ENCODE results near the gene FOXF1.

FOXF1 gene

GRCh38 chr16:86516623-86517003 lies 6.3 kb downstream of the FOXF1 start:
- CTCF ChIA-PET, result interaction anchor here (0.6 to 3.5 kb wide), 6 partner anchors 74 to 444 kb away, joined by 3 to 41 read pairs (median 4); no protein-coding TSS in a partner anchor
- POLR2A ChIA-PET, result no interaction called here
- DNase-seq (ENCODE audit: extremely low spot score), result no peak
- TF ChIP-seq HDGF (IDR thresholded peaks at IDR 0.05; ENCODE audit: borderline replicate concordance) (no peak), NFRKB (IDR thresholded peaks at IDR 0.05) (no peak), ZNF384 (IDR thresholded peaks at IDR 0.05) (no peak), LEF1 (IDR thresholded peaks at IDR 0.05; ENCODE audit: borderline replicate concordance) (no peak), L3MBTL2 (conservative IDR thresholded peaks at IDR 0.05) (no peak), TARDBP (IDR thresholded peaks at IDR 0.05) (no peak), ELF4 (IDR thresholded peaks at IDR 0.05) (no peak), FOXM1 (IDR thresholded peaks at IDR 0.05; ENCODE audit: borderline replicate concordance) (no peak), FOXA1 (IDR thresholded peaks at IDR 0.05) (no peak), SUZ12 (IDR thresholded peaks at IDR 0.05) (no peak), CTBP1 (IDR thresholded peaks at IDR 0.05; ENCODE audit: borderline replicate concordance) (no peak), BHLHE40 (IDR thresholded peaks at IDR 0.05; ENCODE audit: borderline replicate concordance) (no peak), ARNT (IDR thresholded peaks at IDR 0.05) (no peak)
- TF ChIP-seq, protein P1, sequence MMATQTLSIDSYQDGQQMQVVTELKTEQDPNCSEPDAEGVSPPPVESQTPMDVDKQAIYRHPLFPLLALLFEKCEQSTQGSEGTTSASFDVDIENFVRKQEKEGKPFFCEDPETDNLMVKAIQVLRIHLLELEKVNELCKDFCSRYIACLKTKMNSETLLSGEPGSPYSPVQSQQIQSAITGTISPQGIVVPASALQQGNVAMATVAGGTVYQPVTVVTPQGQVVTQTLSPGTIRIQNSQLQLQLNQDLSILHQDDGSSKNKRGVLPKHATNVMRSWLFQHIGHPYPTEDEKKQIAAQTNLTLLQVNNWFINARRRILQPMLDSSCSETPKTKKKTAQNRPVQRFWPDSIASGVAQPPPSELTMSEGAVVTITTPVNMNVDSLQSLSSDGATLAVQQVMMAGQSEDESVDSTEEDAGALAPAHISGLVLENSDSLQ (IDR thresholded peaks at IDR 0.05), result no peak

DNA sequence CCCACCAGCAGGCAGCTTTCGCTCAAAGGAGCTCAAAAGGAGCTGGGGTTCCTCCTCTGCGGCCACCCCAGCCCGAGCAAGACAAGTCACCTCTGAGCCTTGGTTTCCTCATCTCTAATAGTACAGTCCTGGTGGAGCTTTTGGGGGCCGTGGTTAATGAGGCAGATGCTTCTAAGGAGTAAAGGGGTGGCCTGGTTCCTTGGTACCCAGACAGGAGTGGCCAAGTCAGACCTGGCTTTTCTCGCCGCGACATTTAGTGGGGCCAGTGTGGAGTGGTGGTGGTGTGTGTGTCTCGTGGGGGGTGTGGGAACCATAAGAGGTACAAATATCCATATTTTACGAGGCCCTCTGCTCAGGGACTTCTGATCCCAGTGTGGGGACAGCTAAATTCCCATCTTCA lies 6.7 kb downstream of the FOXF1 start:
- CTCF ChIA-PET, result interaction anchor here (0.6 to 3.5 kb wide), 13 partner anchors 75 to 757 kb away, joined by 3 to 41 read pairs (median 4); no protein-coding TSS in a partner anchor
- POLR2A ChIA-PET, result interaction anchor here (1.2 kb wide), 1 partner anchor 264 kb away, joined by 3 read pairs; no protein-coding TSS in a partner anchor
- no peak for DNase-seq (ENCODE audit: extremely low spot score)
- TF ChIP-seq, protein P1 (IDR thresholded peaks at IDR 0.05), result no peak
- TF ChIP-seq ELF4 (IDR thresholded peaks at IDR 0.05) (no peak), TARDBP (IDR thresholded peaks at IDR 0.05) (no peak), BHLHE40 (IDR thresholded peaks at IDR 0.05; ENCODE audit: borderline replicate concordance) (no peak), CTBP1 (IDR thresholded peaks at IDR 0.05; ENCODE audit: borderline replicate concordance) (no peak), NFRKB (IDR thresholded peaks at IDR 0.05) (no peak), ZNF384 (IDR thresholded peaks at IDR 0.05) (no peak), LEF1 (IDR thresholded peaks at IDR 0.05; ENCODE audit: borderline replicate concordance) (no peak), SUZ12 (IDR thresholded peaks at IDR 0.05) (no peak), ARNT (IDR thresholded peaks at IDR 0.05) (no peak), FOXA1 (IDR thresholded peaks at IDR 0.05) (no peak), HDGF (IDR thresholded peaks at IDR 0.05; ENCODE audit: borderline replicate concordance) (no peak), FOXK2 (IDR thresholded peaks at IDR 0.05) (no peak), FOXM1 (IDR thresholded peaks at IDR 0.05; ENCODE audit: borderline replicate concordance) (no peak), L3MBTL2 (conservative IDR thresholded peaks at IDR 0.05) (no peak), SP1 (IDR thresholded peaks at IDR 0.05) (no peak)

GRCh38 chr16:86517652-86518258 lies 7.4 kb downstream of the FOXF1 start:
- DNase-seq (ENCODE audit: extremely low spot score), result peak; percentile 70
- ChIA-PET POLR2A (interaction anchor here (1.2 kb wide), 1 partner anchor 265 kb away, joined by 3 read pairs; no protein-coding TSS in a partner anchor), CTCF (interaction anchor here (0.8 to 3.5 kb wide), 14 partner anchors 170 to 757 kb away, joined by 3 to 41 read pairs (median 4); no protein-coding TSS in a partner anchor)

GRCh38 chr16:86519007-86519648 lies 8.8 kb downstream of the FOXF1 start:
- DNase-seq (ENCODE audit: extremely low spot score), result no peak
- TF ChIP-seq ZNF384 (IDR thresholded peaks at IDR 0.05) (no peak), CTBP1 (IDR thresholded peaks at IDR 0.05; ENCODE audit: borderline replicate concordance) (no peak)
- ChIA-PET POLR2A (no interaction called here), CTCF (interaction anchor here (1.4 to 3.5 kb wide), 4 partner anchors 267 to 475 kb away, joined by 4 to 41 read pairs (median 12); no protein-coding TSS in a partner anchor)

More at GRCh38 chr16:86517652-86518258, 7.4 kb downstream of the FOXF1 start:
- TF ChIP-seq, protein P1 (IDR thresholded peaks at IDR 0.05), result no peak
- TF ChIP-seq L3MBTL2 (conservative IDR thresholded peaks at IDR 0.05) (no peak), HDGF (IDR thresholded peaks at IDR 0.05; ENCODE audit: borderline replicate concordance) (no peak), FOXK2 (IDR thresholded peaks at IDR 0.05) (no peak), SP1 (IDR thresholded peaks at IDR 0.05) (no peak), SUZ12 (IDR thresholded peaks at IDR 0.05) (no peak), FOXM1 (IDR thresholded peaks at IDR 0.05; ENCODE audit: borderline replicate concordance) (no peak), CTBP1 (IDR thresholded peaks at IDR 0.05; ENCODE audit: borderline replicate concordance) (no peak), ELF4 (IDR thresholded peaks at IDR 0.05) (no peak), ZNF384 (IDR thresholded peaks at IDR 0.05) (no peak), FOXA1 (IDR thresholded peaks at IDR 0.05) (no peak), BHLHE40 (IDR thresholded peaks at IDR 0.05; ENCODE audit: borderline replicate concordance) (no peak), ARNT (IDR thresholded peaks at IDR 0.05) (no peak)

GRCh38 chr16:86519649-86520316 lies 9.5 kb downstream of the FOXF1 start:
- CTCF ChIA-PET, result no interaction called here
- POLR2A ChIA-PET, result interaction anchor here (0.5 kb wide), 1 partner anchor 245 kb away, joined by 3 read pairs; no protein-coding TSS in a partner anchor
- TF ChIP-seq FOXM1 (IDR thresholded peaks at IDR 0.05; ENCODE audit: borderline replicate concordance) (no peak), FOXK2 (IDR thresholded peaks at IDR 0.05) (no peak), ZNF384 (IDR thresholded peaks at IDR 0.05) (no peak), LEF1 (IDR thresholded peaks at IDR 0.05; ENCODE audit: borderline replicate concordance) (no peak), HDGF (IDR thresholded peaks at IDR 0.05; ENCODE audit: borderline replicate concordance) (no peak), ELF4 (IDR thresholded peaks at IDR 0.05) (no peak), TARDBP (IDR thresholded peaks at IDR 0.05) (no peak), NFRKB (IDR thresholded peaks at IDR 0.05) (no peak), L3MBTL2 (conservative IDR thresholded peaks at IDR 0.05) (no peak), BHLHE40 (IDR thresholded peaks at IDR 0.05; ENCODE audit: borderline replicate concordance) (no peak), CTBP1 (IDR thresholded peaks at IDR 0.05; ENCODE audit: borderline replicate concordance) (no peak), SUZ12 (IDR thresholded peaks at IDR 0.05) (no peak), ARNT (IDR thresholded peaks at IDR 0.05) (no peak)
- TF ChIP-seq, protein P1 (IDR thresholded peaks at IDR 0.05), result no peak
- DNase-seq (ENCODE audit: extremely low spot score), result peak; percentile 75

All from HEK293T (cell line).